HG02610 (cell line): ENCODE results near the gene KIF9.
"Not testable (repeated sequence)": the region's sequence is repeated elsewhere in the genome, so short reads cannot be mapped to it uniquely, and the experiment has no call there.

Source experiments
- ATAC-seq: cut with Tn5 transposase; IDR thresholded peaks from one replicate; pipeline ENCODE4 v1.9.1; 2021; ENCODE audit warnings: mild to moderate bottlenecking, moderate library complexity; ENCODE audit not compliant: unreplicated experiment

The KIF9 gene

GRCh38 chr3:47256331-47256730 is 26.3 kb downstream of the KIF9 start:
- not testable (repeated sequence) for ATAC-seq

GRCh38 chr3:47251689-47252088 is 30.9 kb downstream of the KIF9 start:
- ATAC-seq, result no peak

GRCh38 chr3:47251085-47251484 is 31.5 kb downstream of the KIF9 start:
- ATAC-seq, result not testable (repeated sequence)

- ATAC-seq, result no peak
Measured at GRCh38 chr3:47250309-47251060, 32.1 kb downstream of the KIF9 start.

- no peak for ATAC-seq
Measured at GRCh38 chr3:47247131-47248064, 35.2 kb downstream of the KIF9 start.

- ATAC-seq, result no peak
Measured at GRCh38 chr3:47245271-47245670, 37.3 kb downstream of the KIF9 start.

- no peak for ATAC-seq
Measured at GRCh38 chr3:47244531-47245100, 38.0 kb downstream of the KIF9 start.

- no peak for ATAC-seq
Measured at GRCh38 chr3:47243419-47244147, 39.0 kb downstream of the KIF9 start.

GRCh38 chr3:47239929-47240328 is 42.7 kb downstream of the KIF9 start:
- ATAC-seq, result no peak

- ATAC-seq, result no peak
Measured at GRCh38 chr3:47238017-47238416, 44.6 kb downstream of the KIF9 start.

GRCh38 chr3:47228088-47228487 is 54.5 kb downstream of the KIF9 start:
- ATAC-seq, result peak; percentile 42

- peak; percentile 80 for ATAC-seq
Measured at GRCh38 chr3:47227678-47228077, 54.9 kb downstream of the KIF9 start.

- no peak for ATAC-seq
Measured at GRCh38 chr3:47225310-47225906, 57.2 kb downstream of the KIF9 start.

- no peak for ATAC-seq
Measured at GRCh38 chr3:47223755-47224154, 58.8 kb downstream of the KIF9 start.

GRCh38 chr3:47221798-47222197 is 60.8 kb downstream of the KIF9 start:
- no peak for ATAC-seq

- no peak for ATAC-seq
Measured at GRCh38 chr3:47210863-47211405, 71.7 kb downstream of the KIF9 start.

- ATAC-seq, result not testable (repeated sequence)
Measured at GRCh38 chr3:47206022-47206421, 76.6 kb downstream of the KIF9 start.

GRCh38 chr3:47204875-47205274 is 77.7 kb downstream of the KIF9 start:
- no peak for ATAC-seq

- ATAC-seq, result no peak
Measured at GRCh38 chr3:47202542-47202941, 80.1 kb downstream of the KIF9 start.

GRCh38 chr3:47197287-47197686 is 85.3 kb downstream of the KIF9 start:
- ATAC-seq, result no peak
